Chondrocyte (in vitro differentiated cells): Measurements from ENCODE around the gene CD1C. TPM values are rescaled to one million over a fixed set of nuclear protein-coding genes. Genes with fewer than 3 reads are reported as not detected.
"Not testable (repeated sequence)": the region's sequence is repeated elsewhere in the genome, so short reads cannot be mapped to it uniquely, and the experiment has no call there.

Experiments used
- DNase-seq: peaks from one replicate; pipeline ENCODE4 v3.0.0; 2021; ENCODE audit warnings: mixed read lengths, low spot score
- H3K27ac Mint-ChIP-seq: one replicate; pipeline ENCODE4 v1.8.0; 2021; ENCODE audit warnings: mild to moderate bottlenecking, moderate library complexity, mixed read lengths; ENCODE audit not compliant: unreplicated experiment
- H3K27me3 Mint-ChIP-seq: 2 replicates; pipeline ENCODE4 v1.8.0; 2021; ENCODE audit warnings: low read depth, mixed read lengths
- H3K36me3 Mint-ChIP-seq: 2 replicates; pipeline ENCODE4 v1.8.0; 2021; ENCODE audit warnings: low read depth, mixed read lengths
- H3K4me1 Mint-ChIP-seq: 2 replicates; pipeline ENCODE4 v1.8.0; 2021; ENCODE audit warnings: low read depth, mild to moderate bottlenecking, mixed read lengths
- H3K4me3 Mint-ChIP-seq: one replicate; pipeline ENCODE4 v1.8.0; 2021; ENCODE audit warnings: mild to moderate bottlenecking, moderate library complexity, mixed read lengths; ENCODE audit not compliant: unreplicated experiment
- H3K9me3 Mint-ChIP-seq: 2 replicates; pipeline ENCODE4 v1.8.0; 2021; ENCODE audit warnings: low read depth, mixed read lengths
- CTCF ChIP-seq: fragments of 200-600 bp; sonication (generic); IDR thresholded peaks from 2 replicates; pipeline ENCODE4 v1.5.0; 2021; ENCODE audit warnings: antibody characterized with exemption, mild to moderate bottlenecking, moderate library complexity
- total RNA-seq: library from RNA; stranded (reverse); gene quantifications from 3 replicates; pipeline ENCODE4 v1.2.1, GENCODE V29; 2021

CD1C gene
- total RNA-seq, 1 donor from 2014 or later, result not detected

- TF ChIP-seq CTCF, result no peak
- DNase-seq, result no peak
- H3K4me1 Mint-ChIP-seq, result no peaks in the 10 kb centered on the region
- H3K27me3 Mint-ChIP-seq, result peaks cover 7% of the 10 kb centered on the region
- H3K36me3 Mint-ChIP-seq, result no peaks in the 10 kb centered on the region
- H3K4me3 Mint-ChIP-seq, result no peak overlapping the region
- H3K9me3 Mint-ChIP-seq, result no peaks in the 10 kb centered on the region
- no peak overlapping the region for H3K27ac Mint-ChIP-seq
Measured at GRCh38 chr1:158251163-158251562, 38.6 kb upstream of the CD1C start.

GRCh38 chr1:158255656-158256055, 34.1 kb upstream of the CD1C start:
- no peaks in the 10 kb centered on the region for H3K4me1 Mint-ChIP-seq
- no peaks in the 10 kb centered on the region for H3K9me3 Mint-ChIP-seq
- H3K4me3 Mint-ChIP-seq, result no peak overlapping the region
- no peak for TF ChIP-seq CTCF
- H3K36me3 Mint-ChIP-seq, result no peaks in the 10 kb centered on the region
- peaks cover 11% of the 10 kb centered on the region for H3K27me3 Mint-ChIP-seq
- H3K27ac Mint-ChIP-seq, result no peak overlapping the region
- no peak for DNase-seq

- H3K4me1 Mint-ChIP-seq, H3K4me3 Mint-ChIP-seq, H3K9me3 Mint-ChIP-seq, H3K27ac Mint-ChIP-seq, H3K36me3 Mint-ChIP-seq: not testable (repeated sequence)
- H3K27me3 Mint-ChIP-seq, result peaks cover 16% of the 10 kb centered on the region
- DNase-seq, result peak; percentile 84
Measured at GRCh38 chr1:158256747-158257146, 33.0 kb upstream of the CD1C start.

- no peak for TF ChIP-seq CTCF
- Mint-ChIP-seq H3K27me3 (peaks cover 17% of the 10 kb centered on the region), H3K9me3 (no peaks in the 10 kb centered on the region), H3K27ac (no peak overlapping the region), H3K4me1 (no peaks in the 10 kb centered on the region), H3K36me3 (no peaks in the 10 kb centered on the region), H3K4me3 (no peak overlapping the region)
- DNase-seq, result no peak
Measured at GRCh38 chr1:158257888-158258287, 31.8 kb upstream of the CD1C start.

- no peak overlapping the region for H3K4me3 Mint-ChIP-seq
- no peak overlapping the region for H3K27ac Mint-ChIP-seq
- H3K27me3 Mint-ChIP-seq, result peaks cover 19% of the 10 kb centered on the region
- DNase-seq, result no peak
- no peaks in the 10 kb centered on the region for H3K9me3 Mint-ChIP-seq
- H3K4me1 Mint-ChIP-seq, result no peaks in the 10 kb centered on the region
- TF ChIP-seq CTCF, result no peak
- H3K36me3 Mint-ChIP-seq, result no peaks in the 10 kb centered on the region
Measured at GRCh38 chr1:158259117-158259516, 30.6 kb upstream of the CD1C start.

- no peak overlapping the region for H3K4me3 Mint-ChIP-seq
- H3K36me3 Mint-ChIP-seq, result no peaks in the 10 kb centered on the region
- peaks cover 10% of the 10 kb centered on the region for H3K9me3 Mint-ChIP-seq
- no peaks in the 10 kb centered on the region for H3K4me1 Mint-ChIP-seq
- DNase-seq, result no peak
- H3K27ac Mint-ChIP-seq, result no peak overlapping the region
- peaks cover 2% of the 10 kb centered on the region for H3K27me3 Mint-ChIP-seq
- TF ChIP-seq CTCF, result no peak
Measured at GRCh38 chr1:158272681-158273080, 17.0 kb upstream of the CD1C start.
